OCI-LY7 (cell line): ENCODE results near the gene MBTPS1. TPM values are rescaled to one million over a fixed set of nuclear protein-coding genes. Genes with fewer than 3 reads are reported as not detected.
A peak's percentile ranks its signal among the peaks of the same experiment; 100 is the strongest.

Experiments used
- BruUV-seq: library from RNA; stranded (reverse); fragments of 400-500 nt; replicated peaks from 2 replicates; lab custom pipeline; 2021; lab: Mats Ljungman, UMichigan
- CTCF ChIA-PET: fragments of 300-600 bp; sonication (Branson Sonifier 250); formaldehyde crosslinking; loops from one replicate; lab custom pipeline; 2022; ENCODE audit warnings: antibody characterized with exemption; ENCODE audit not compliant: unreplicated experiment; lab: Charles Lee
- POLR2A ChIA-PET: fragments of 300-600 bp; sonication (Branson Sonifier 250); formaldehyde crosslinking; loops from one replicate; lab custom pipeline; 2022; ENCODE audit warnings: antibody characterized with exemption; lab: Charles Lee
- DNase-seq: peaks from one replicate; pipeline ENCODE4 v3.0.0-alpha.2; 2015; ENCODE audit warnings: low spot score
- H2AFZ ChIP-seq: fragments of 200-600 bp; sonication (generic), shearing (Covaris generic); 2 replicates; pipeline ENCODE4 v1.6.1; 2014; ENCODE audit warnings: mild to moderate bottlenecking, antibody characterized with exemption, low read length, moderate library complexity
- H3K27ac ChIP-seq: fragments of 200-600 bp; sonication (generic); 2 replicates; pipeline ENCODE4 v1.5.1; 2014; ENCODE audit warnings: mixed run types, low read depth, mild to moderate bottlenecking, moderate library complexity, low read length, inconsistent platforms; ENCODE audit not compliant: poor library complexity, severe bottlenecking
- H3K36me3 ChIP-seq: fragments of 200-600 bp; sonication (generic); 2 replicates; pipeline ENCODE4 v1.6.1; 2014; ENCODE audit warnings: mild to moderate bottlenecking, antibody characterized with exemption, low read length, moderate library complexity, mixed read lengths; ENCODE audit not compliant: insufficient read depth
- H3K4me1 ChIP-seq: fragments of 200-600 bp; sonication (generic); 2 replicates; pipeline ENCODE4 v1.5.1; 2014; ENCODE audit warnings: mild to moderate bottlenecking, low read length; ENCODE audit not compliant: insufficient read depth, poor library complexity, severe bottlenecking
- H3K4me2 ChIP-seq: fragments of 200-600 bp; sonication (generic); 2 replicates; pipeline ENCODE4 v1.6.1; 2014; ENCODE audit warnings: mild to moderate bottlenecking, low read length
- H3K4me3 ChIP-seq: fragments of 200-600 bp; sonication (generic); 2 replicates; pipeline ENCODE4 v1.5.1; 2014; ENCODE audit warnings: mild to moderate bottlenecking, low read depth, low read length; ENCODE audit not compliant: poor library complexity, severe bottlenecking
- H3K79me2 ChIP-seq: fragments of 200-600 bp; sonication (generic); 2 replicates; pipeline ENCODE4 v1.6.1; 2016; ENCODE audit warnings: low read depth, mild to moderate bottlenecking, low read length, moderate library complexity, mixed read lengths; ENCODE audit not compliant: insufficient read depth
- H3K9me2 ChIP-seq: fragments of 200-600 bp; sonication (generic); 2 replicates; pipeline ENCODE4 v1.6.1; 2016; ENCODE audit warnings: mild to moderate bottlenecking, low read length, mixed read lengths; ENCODE audit not compliant: insufficient read depth
- H3K9me3 ChIP-seq: fragments of 200-600 bp; sonication (generic); 2 replicates; pipeline ENCODE4 v1.6.1; 2014; ENCODE audit warnings: mild to moderate bottlenecking, mixed run types, low read length, mixed read lengths
- H4K20me1 ChIP-seq: fragments of 200-600 bp; sonication (generic); 2 replicates; pipeline ENCODE4 v1.6.1; 2014; ENCODE audit warnings: mild to moderate bottlenecking, antibody characterized with exemption, low read length, moderate library complexity, mixed read lengths; ENCODE audit not compliant: insufficient read depth
- EZH2phosphoT487 ChIP-seq: fragments of 200-600 bp; sonication (generic); IDR thresholded peaks from 2 replicates; pipeline ENCODE4 v1.6.1; 2018; ENCODE audit warnings: low read depth, borderline replicate concordance, mild to moderate bottlenecking, mixed run types, antibody characterized with exemption, low read length, moderate library complexity, mixed read lengths
- intact Hi-C: fragments of 100-400 bp; cut with micrococcal nuclease; formaldehyde crosslinking; loops from one replicate; pipeline ENCODE4 v1.10.0; 2022; ENCODE audit not compliant: unreplicated experiment
- total RNA-seq, 2 experiments: library from RNA; depleted of rRNA in 1 of 2; stranded (reverse); fragments of >200 nt in 1 of 2; shearing (Covaris generic) in 1 of 2; gene quantifications; 2 replicates each; pipeline ENCODE4 v1.2.3, GENCODE V29; 2014 to 2022
- TF ChIP-seq, protein P1 (sequence below): fragments of 200-600 bp; sonication (generic); conservative IDR thresholded peaks from 2 replicates; pipeline ENCODE4 v1.5.1; 2014; ENCODE audit warnings: mild to moderate bottlenecking, antibody characterized with exemption, low read length, moderate library complexity, mixed read lengths

MBTPS1 gene
- total RNA-seq, 2 experiments from 2014 or later = 49.6 to 65.2 TPM

DNA sequence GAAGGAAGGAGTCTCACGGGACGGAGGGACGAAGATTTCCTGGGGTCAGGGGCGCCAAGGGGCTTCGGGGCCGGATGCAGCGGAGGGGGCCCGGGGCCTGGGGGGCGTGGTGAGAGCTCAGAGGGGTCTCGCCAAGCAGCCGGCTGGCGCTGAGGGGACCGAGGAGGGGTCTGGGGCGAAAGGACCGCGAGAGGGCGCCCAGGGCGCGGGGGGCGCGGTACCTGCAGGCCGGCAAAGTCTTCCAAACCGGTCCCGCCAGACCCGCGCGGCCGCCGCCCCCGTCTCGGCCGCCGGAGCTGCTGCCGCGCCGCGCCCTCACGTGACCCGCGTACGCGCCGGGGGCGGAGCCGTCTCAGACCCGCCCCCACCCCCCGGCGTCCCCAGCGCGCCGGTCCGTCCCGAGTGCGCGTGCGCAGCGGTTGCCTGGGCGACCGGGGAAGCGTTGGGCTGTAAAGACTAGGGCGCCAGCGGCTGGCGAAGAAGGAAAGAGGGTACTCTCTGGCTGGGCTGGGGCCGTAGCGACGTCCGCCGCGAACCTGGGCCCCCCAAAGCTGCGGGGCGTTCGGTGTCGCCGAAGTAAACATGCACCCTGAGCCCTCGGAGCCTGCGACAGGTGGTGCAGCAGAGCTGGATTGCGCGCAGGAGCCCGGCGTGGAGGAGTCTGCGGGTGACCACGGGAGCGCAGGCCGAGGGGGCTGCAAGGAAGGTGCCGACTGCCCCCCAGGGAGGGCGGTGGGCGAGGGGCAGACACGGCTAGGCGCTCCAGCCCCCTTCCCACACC, 28.3 kb upstream of the MBTPS1 start, which contains the start of the genes DNAAF1 and HSDL1:
Gene DNAAF1 (plus strand): TSS at position 450 of the 781 bp plus-strand sequence. CDS start 133 bp downstream, at position 583.
Gene HSDL1 (minus strand): TSS at position 319 of the 781 bp plus-strand sequence. CDS start 13,856 bp downstream, outside the sequence.
- intact Hi-C loops = loop anchor here (5.0 kb wide), 1 partner anchor 42 kb away; the partner anchor contains the start of gene TAF1C
- BruUV-seq = no TSS peak
- peak within 1 kb of the TSS; percentile 98 for H3K4me2 ChIP-seq
- peaks cover 4% of the 10 kb centered on the region; the same call in 1 of the 2 replicates for H3K36me3 ChIP-seq
- peak within 1 kb of the TSS; percentile 74 for H3K4me3 ChIP-seq
- TF ChIP-seq EZH2phosphoT487 = no peak
- TF ChIP-seq, protein P1, sequence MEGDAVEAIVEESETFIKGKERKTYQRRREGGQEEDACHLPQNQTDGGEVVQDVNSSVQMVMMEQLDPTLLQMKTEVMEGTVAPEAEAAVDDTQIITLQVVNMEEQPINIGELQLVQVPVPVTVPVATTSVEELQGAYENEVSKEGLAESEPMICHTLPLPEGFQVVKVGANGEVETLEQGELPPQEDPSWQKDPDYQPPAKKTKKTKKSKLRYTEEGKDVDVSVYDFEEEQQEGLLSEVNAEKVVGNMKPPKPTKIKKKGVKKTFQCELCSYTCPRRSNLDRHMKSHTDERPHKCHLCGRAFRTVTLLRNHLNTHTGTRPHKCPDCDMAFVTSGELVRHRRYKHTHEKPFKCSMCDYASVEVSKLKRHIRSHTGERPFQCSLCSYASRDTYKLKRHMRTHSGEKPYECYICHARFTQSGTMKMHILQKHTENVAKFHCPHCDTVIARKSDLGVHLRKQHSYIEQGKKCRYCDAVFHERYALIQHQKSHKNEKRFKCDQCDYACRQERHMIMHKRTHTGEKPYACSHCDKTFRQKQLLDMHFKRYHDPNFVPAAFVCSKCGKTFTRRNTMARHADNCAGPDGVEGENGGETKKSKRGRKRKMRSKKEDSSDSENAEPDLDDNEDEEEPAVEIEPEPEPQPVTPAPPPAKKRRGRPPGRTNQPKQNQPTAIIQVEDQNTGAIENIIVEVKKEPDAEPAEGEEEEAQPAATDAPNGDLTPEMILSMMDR = peak; percentile 50
- peak within 1 kb of the TSS; percentile 54 for H2AFZ ChIP-seq
- H3K4me1 ChIP-seq = peaks cover 17% of the 10 kb centered on the region
- peak within 1 kb of the TSS; percentile 50 for H3K27ac ChIP-seq
- POLR2A ChIA-PET = interaction anchor here (2.0 kb wide), 1 partner anchor 28 kb away, joined by 15 read pairs; the partner anchor contains the start of gene MBTPS1
- no peaks in the 10 kb centered on the region for H3K9me2 ChIP-seq
- CTCF ChIA-PET = no interaction called here
- 0 out of 2 replicates have a peak, but pooled peaks cover 9% of the 10 kb centered on the region for H4K20me1 ChIP-seq
- peak; percentile 92 for DNase-seq
- peaks cover 20% of the 10 kb centered on the region for H3K79me2 ChIP-seq
- H3K9me3 ChIP-seq = no peaks in the 10 kb centered on the region

DNA sequence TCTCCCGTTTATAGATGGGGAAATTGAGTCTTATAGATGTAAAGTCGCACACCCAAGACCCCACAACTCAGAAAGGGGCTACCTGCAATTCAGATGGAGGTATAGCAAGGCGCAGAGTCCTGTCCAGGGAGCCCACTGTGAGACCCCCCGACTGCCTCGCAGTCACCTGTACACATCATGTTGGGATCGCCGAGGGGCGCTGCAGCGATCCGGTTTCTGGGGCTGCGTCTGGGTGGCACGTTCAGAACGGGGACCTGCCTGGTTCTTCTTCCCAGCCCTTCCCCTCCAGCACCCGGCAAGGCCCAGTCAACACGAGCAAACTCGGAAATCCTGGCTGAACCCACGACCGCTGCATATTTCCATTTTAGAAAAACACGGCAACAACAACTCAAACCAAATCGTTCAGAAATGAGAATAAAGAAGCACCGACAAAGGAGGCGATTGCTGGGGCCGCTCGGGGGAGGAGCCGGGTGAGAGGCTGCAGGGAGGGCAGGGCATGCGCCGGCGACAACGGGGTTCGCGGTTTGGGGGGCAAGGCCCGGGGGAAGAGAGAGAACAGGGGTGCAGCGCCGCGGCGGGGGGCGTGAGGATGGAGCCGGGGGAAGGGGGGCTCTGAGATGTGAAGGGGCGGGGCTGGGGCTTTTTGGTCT, 27.6 kb upstream of the MBTPS1 start:
- Histone ChIP-seq H3K36me3 (peaks cover 4% of the 10 kb centered on the region; the same call in 1 of the 2 replicates), H3K4me3 (peak overlapping the region; percentile 74), H3K27ac (peak overlapping the region; percentile 50), H3K4me2 (peak overlapping the region; percentile 98), H3K9me2 (no peaks in the 10 kb centered on the region), H3K9me3 (no peaks in the 10 kb centered on the region), H2AFZ (peak overlapping the region; percentile 54), H4K20me1 (0 out of 2 replicates have a peak, but pooled peaks cover 9% of the 10 kb centered on the region), H3K4me1 (peaks cover 17% of the 10 kb centered on the region), H3K79me2 (peaks cover 20% of the 10 kb centered on the region)
- peak; percentile 53 for DNase-seq
- ChIA-PET POLR2A (interaction anchor here (0.6 to 2.0 kb wide), 3 partner anchors 12 to 27 kb away, joined by 3 to 15 read pairs (median 6); partner anchors contain the start of gene MBTPS1), CTCF (interaction anchor here (0.6 kb wide), 1 partner anchor 8 kb away, joined by 4 read pairs; no protein-coding TSS in a partner anchor)
- intact Hi-C loops = no loop called here
- no peak for TF ChIP-seq EZH2phosphoT487
- TF ChIP-seq, protein P1 = peak; percentile 57
- BruUV-seq = no TSS peak
